Suprapubic skin (tissue), 4 donors: Measurements from ENCODE around the gene PYGB. TPM values are rescaled to one million over a fixed set of nuclear protein-coding genes. Genes with fewer than 3 reads are reported as not detected.

Experiments
- DNase-seq, 2 donors: peaks; one replicate each; pipeline ENCODE4 v3.0.0-alpha.2; 2019; ENCODE audit warnings: low spot score in 2 of 2
- H3K27ac ChIP-seq: fragments of 200-600 bp; sonication (generic); one replicate; pipeline ENCODE4 v1.5.1; 2019
- H3K27me3 ChIP-seq: fragments of 200-600 bp; sonication (generic); one replicate; pipeline ENCODE4 v1.5.1; 2019
- H3K36me3 ChIP-seq: fragments of 200-600 bp; sonication (generic); one replicate; pipeline ENCODE4 v1.5.1; 2019
- H3K4me1 ChIP-seq: fragments of 200-600 bp; sonication (generic); one replicate; pipeline ENCODE4 v1.5.1; 2019
- H3K4me3 ChIP-seq: fragments of 200-600 bp; sonication (generic); one replicate; pipeline ENCODE4 v1.5.1; 2019; ENCODE audit warnings: mild to moderate bottlenecking
- H3K9me3 ChIP-seq: fragments of 200-600 bp; sonication (generic); one replicate; pipeline ENCODE4 v1.5.1; 2019
- EP300 ChIP-seq: sonication (generic); formaldehyde crosslinking; IDR thresholded peaks from one replicate; pipeline ENCODE4 v1.6.1; 2017; ENCODE audit warnings: antibody characterized with exemption
- POLR2A ChIP-seq, 2 donors: fragments of 450-650 bp; IDR thresholded peaks; one replicate each; pipeline ENCODE4 v1.6.1; 2017; ENCODE audit warnings: antibody characterized with exemption in 2 of 2, mild to moderate bottlenecking in 2 of 2, moderate library complexity in 2 of 2
- POLR2AphosphoS5 ChIP-seq, 3 donors: sonication (generic); formaldehyde crosslinking; IDR thresholded peaks; one replicate each; pipeline ENCODE4 v1.6.1; 2017; ENCODE audit warnings: antibody characterized with exemption in 3 of 3
- WGBS: methylation state at CpG from one replicate; pipeline ENCODE4 v1.1.5; 2018; 5-methylcytosine and 5-hydroxymethylcytosine counted together
- total RNA-seq, 4 donors: library from RNA; depleted of rRNA; stranded (reverse); fragments of >200 nt; gene quantifications; one replicate each; pipeline ENCODE4 v1.1.0, GENCODE V29; 2016
- TF ChIP-seq, protein P1 (sequence below), 2 donors: fragments of 200-600 bp in 1 of 2; fragments of 450-650 bp in 1 of 2; sonication (generic) in 1 of 2; IDR thresholded peaks; one replicate each; pipeline ENCODE4 v1.5.1; 2016 to 2019; ENCODE audit warnings: antibody characterized with exemption in 2 of 2, mild to moderate bottlenecking in 1 of 2, moderate library complexity in 1 of 2

The PYGB gene
- total RNA-seq, 4 donors from 2014 or later, result 142 to 247 (median 198) TPM

DNA sequence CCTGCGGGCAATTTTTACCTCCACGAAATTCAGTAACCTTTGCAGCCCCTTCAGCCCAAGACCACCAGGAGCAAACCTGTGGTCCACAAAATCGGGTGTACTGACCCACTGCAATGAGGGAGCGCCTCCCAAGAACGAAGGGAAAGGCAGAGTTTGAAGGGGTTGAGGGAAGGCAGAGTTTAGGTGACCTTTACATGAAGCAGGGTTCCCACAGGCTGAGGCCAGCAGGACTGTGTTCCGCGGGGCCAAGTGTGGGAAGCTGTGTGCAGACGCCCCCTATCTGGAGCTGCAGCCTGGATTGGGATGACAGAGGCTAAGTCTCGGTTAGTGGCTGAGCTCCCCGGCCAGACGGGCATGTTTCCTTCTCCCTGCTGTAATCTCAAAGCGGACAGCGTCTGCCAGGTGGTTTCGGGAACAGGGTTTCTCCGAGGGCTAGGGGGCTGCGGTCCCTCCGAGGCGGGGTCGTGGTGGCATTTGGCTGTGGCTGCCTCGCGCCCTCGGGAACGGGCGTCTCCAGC is 826 bp upstream of the PYGB start:
- no peaks in the 10 kb centered on the region for H3K27me3 ChIP-seq
- H3K27ac ChIP-seq, result peak overlapping the region; percentile 96
- H3K36me3 ChIP-seq, result no peaks in the 10 kb centered on the region
- peak in 1 of 2 donors; percentile 83 for DNase-seq
- WGBS, result 18% methylated on average over 19 of the region's 24 CpGs
- H3K9me3 ChIP-seq, result no peaks in the 10 kb centered on the region
- TF ChIP-seq, protein P1, sequence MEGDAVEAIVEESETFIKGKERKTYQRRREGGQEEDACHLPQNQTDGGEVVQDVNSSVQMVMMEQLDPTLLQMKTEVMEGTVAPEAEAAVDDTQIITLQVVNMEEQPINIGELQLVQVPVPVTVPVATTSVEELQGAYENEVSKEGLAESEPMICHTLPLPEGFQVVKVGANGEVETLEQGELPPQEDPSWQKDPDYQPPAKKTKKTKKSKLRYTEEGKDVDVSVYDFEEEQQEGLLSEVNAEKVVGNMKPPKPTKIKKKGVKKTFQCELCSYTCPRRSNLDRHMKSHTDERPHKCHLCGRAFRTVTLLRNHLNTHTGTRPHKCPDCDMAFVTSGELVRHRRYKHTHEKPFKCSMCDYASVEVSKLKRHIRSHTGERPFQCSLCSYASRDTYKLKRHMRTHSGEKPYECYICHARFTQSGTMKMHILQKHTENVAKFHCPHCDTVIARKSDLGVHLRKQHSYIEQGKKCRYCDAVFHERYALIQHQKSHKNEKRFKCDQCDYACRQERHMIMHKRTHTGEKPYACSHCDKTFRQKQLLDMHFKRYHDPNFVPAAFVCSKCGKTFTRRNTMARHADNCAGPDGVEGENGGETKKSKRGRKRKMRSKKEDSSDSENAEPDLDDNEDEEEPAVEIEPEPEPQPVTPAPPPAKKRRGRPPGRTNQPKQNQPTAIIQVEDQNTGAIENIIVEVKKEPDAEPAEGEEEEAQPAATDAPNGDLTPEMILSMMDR (IDR thresholded peaks at IDR 0.05), result peak in 1 of 2 donors; percentile 41
- TF ChIP-seq POLR2A (IDR thresholded peaks at IDR 0.05), result no peak
- TF ChIP-seq POLR2AphosphoS5 (IDR thresholded peaks at IDR 0.05), result peak in 1 of 3 donors; percentile 20
- no peak for TF ChIP-seq EP300
- peak overlapping the region; percentile 95 for H3K4me3 ChIP-seq
- H3K4me1 ChIP-seq, result peaks cover 49% of the 10 kb centered on the region

DNA sequence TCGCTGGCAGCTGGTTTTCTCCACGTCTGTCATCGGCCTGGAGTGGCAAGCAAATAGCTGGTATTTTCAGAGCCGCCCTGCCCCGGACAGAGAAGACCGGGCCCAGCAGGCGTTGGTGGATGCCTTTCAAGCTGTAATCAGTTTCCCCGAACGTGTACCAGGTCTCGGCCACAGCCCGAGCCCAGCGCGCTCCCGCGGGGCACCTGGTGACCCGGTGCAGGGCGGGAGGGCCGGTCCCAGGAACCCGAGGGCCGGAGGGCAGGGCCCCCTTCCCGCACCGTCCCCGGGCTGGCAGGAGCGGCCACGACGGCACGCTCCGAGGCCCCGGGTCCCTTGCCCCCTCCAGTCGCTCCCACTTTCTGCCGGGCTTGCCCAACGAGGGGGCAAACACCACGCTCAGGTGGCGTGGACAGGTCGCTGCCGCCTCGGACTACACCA is 348 bp upstream of the PYGB start:
- H3K27me3 ChIP-seq, result no peaks in the 10 kb centered on the region
- TF ChIP-seq POLR2A (IDR thresholded peaks at IDR 0.05) (no peak), EP300 (no peak), POLR2AphosphoS5 (IDR thresholded peaks at IDR 0.05) (no peak)
- TF ChIP-seq, protein P1 (IDR thresholded peaks at IDR 0.05), result no peak
- peak overlapping the region; percentile 96 for H3K27ac ChIP-seq
- 2% methylated on average over 12 of the region's 37 CpGs for WGBS
- H3K36me3 ChIP-seq, result no peaks in the 10 kb centered on the region
- peak overlapping the region; percentile 95 for H3K4me3 ChIP-seq
- H3K4me1 ChIP-seq, result peaks cover 52% of the 10 kb centered on the region
- H3K9me3 ChIP-seq, result no peaks in the 10 kb centered on the region
- no peak for DNase-seq

DNA sequence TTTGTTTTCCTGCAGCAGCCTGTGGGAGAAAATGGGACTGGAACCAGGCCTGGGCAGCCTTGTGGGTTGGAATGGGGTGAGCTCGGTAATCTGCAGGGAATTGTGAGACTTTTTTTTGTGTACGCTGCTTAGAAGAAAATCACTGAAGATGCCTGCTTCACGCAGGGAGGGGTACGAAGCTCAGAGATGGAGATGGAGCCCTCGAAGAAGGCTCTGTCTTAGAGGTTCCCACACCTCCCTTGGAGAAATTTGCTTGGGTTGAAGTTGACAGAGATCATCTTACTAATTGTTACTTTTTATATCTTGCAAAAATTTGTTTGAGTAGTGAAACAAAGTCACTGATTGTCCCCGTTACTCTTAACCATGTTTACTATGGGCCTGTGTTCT is 894 bp downstream of the PYGB start:
- Histone ChIP-seq H3K9me3 (no peaks in the 10 kb centered on the region), H3K27me3 (no peaks in the 10 kb centered on the region), H3K4me1 (peaks cover 55% of the 10 kb centered on the region), H3K4me3 (peak overlapping the region; percentile 95), H3K36me3 (no peaks in the 10 kb centered on the region), H3K27ac (peak overlapping the region; percentile 96)
- no peak for TF ChIP-seq POLR2A (IDR thresholded peaks at IDR 0.05)
- TF ChIP-seq POLR2AphosphoS5 (IDR thresholded peaks at IDR 0.05), result no peak
- TF ChIP-seq, protein P1 (IDR thresholded peaks at IDR 0.05), result no peak
- TF ChIP-seq EP300, result no peak
- 5% methylated on average over 6 of the region's 6 CpGs for WGBS
- DNase-seq, result no peak

DNA sequence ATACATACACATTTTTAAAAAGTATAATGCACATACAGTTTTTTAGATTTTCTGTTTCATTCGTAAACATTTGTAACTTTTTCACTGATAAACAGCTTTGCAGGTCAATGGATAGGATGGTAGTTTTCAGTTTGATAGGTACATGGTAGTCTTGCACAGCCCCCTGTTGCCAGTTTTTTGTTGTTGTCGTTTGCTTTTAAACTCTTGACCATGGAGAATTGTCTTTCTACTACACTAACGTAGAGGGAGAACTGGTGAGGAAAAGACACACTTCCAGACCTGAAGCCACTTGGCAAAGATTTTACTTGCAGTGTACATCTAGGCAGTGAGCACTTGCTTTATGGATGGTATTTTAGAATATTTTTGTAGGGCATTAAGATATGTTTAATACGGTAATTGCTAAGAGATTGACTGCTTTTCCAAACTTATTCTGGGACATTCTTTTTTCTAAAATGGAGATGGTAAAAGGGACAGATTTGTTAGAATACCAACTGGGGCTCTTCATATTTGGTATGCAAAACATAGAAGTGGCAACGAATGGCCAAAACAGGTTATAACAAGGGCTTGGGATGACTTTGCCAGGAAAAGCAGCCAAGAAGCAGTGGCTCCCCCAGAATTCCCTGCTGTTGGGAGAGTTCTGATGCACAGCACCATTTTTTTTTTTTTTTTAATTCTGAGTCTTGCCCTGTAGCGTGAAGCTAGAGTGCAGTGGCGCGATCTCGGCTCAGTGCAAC is 1.5 kb downstream of the PYGB start:
- 40% methylated on average over 9 of the region's 9 CpGs for WGBS
- Histone ChIP-seq H3K9me3 (no peaks in the 10 kb centered on the region), H3K27ac (peak overlapping the region; percentile 96), H3K4me1 (peaks cover 58% of the 10 kb centered on the region), H3K4me3 (peak overlapping the region; percentile 95), H3K27me3 (no peaks in the 10 kb centered on the region), H3K36me3 (no peaks in the 10 kb centered on the region)
- TF ChIP-seq POLR2AphosphoS5 (IDR thresholded peaks at IDR 0.05) (no peak), EP300 (no peak), POLR2A (IDR thresholded peaks at IDR 0.05) (no peak)
- TF ChIP-seq, protein P1 (IDR thresholded peaks at IDR 0.05), result no peak
- DNase-seq, result peak in 1 of 2 donors; percentile 44

DNA sequence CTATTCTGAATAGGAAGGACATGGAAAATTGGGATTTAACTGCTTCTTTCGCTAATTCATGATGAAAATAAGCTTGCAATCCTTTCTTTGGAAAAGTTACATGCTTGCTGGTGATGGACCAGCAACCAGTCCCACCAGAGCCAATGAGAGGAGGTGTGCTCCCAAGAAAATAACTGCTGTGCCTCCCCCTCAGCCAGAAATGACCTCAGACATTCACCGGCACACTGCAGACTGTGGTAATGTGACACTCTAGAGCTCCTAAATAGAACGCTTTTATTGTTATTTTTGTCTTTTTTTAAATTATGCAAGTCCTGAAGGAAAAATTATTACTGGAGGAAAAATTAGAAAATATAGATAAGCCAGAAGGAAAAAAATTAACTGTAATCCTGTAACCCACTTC is 2.6 kb downstream of the PYGB start:
- no peak for TF ChIP-seq POLR2A (IDR thresholded peaks at IDR 0.05)
- TF ChIP-seq, protein P1 (IDR thresholded peaks at IDR 0.05), result no peak
- no peak for TF ChIP-seq POLR2AphosphoS5 (IDR thresholded peaks at IDR 0.05)
- TF ChIP-seq EP300, result no peak
- Histone ChIP-seq H3K4me3 (peak overlapping the region; percentile 95), H3K9me3 (no peaks in the 10 kb centered on the region), H3K27ac (peak overlapping the region; percentile 96), H3K27me3 (no peaks in the 10 kb centered on the region), H3K36me3 (no peaks in the 10 kb centered on the region), H3K4me1 (peaks cover 65% of the 10 kb centered on the region)
- WGBS, result 85% methylated on average over 3 of the region's 3 CpGs
- DNase-seq, result no peak
